RWPE2 (cell line): ENCODE measurements around the gene SH3RF2.

Experiments
- ATAC-seq: fragments of 200-7000 bp; cut with Tn5 transposase; 3 replicates; pipeline ENCODE4 v1.9.1; 2021; ENCODE audit warnings: low read depth
- DNase-seq: peaks from one replicate; pipeline ENCODE4 v3.0.0-alpha.2; 2020; ENCODE audit warnings: low spot score
- H3K27ac ChIP-seq: fragments of 450-650 bp; 2 replicates; pipeline ENCODE4 v1.5.1; 2017; ENCODE audit warnings: mild to moderate bottlenecking; ENCODE audit not compliant: poor library complexity, severe bottlenecking
- H3K27me3 ChIP-seq: fragments of 250-450 bp; sonication (Bioruptor Pico); 2 replicates; pipeline ENCODE4 v1.5.1; 2021; ENCODE audit warnings: mild to moderate bottlenecking, moderate library complexity; ENCODE audit not compliant: insufficient read depth, poor library complexity, severe bottlenecking
- H3K36me3 ChIP-seq: fragments of 250-450 bp; sonication (Bioruptor Pico); 2 replicates; pipeline ENCODE4 v1.5.1; 2020; ENCODE audit warnings: low read depth, mild to moderate bottlenecking, moderate library complexity
- H3K4me1 ChIP-seq: fragments of 250-450 bp; sonication (Bioruptor Pico); 2 replicates; pipeline ENCODE4 v1.5.1; 2021; ENCODE audit warnings: mild to moderate bottlenecking, moderate library complexity; ENCODE audit not compliant: insufficient read depth, poor library complexity, severe bottlenecking
- H3K4me3 ChIP-seq: fragments of 250-450 bp; sonication (Bioruptor Pico); 2 replicates; pipeline ENCODE4 v1.5.1; 2021; ENCODE audit warnings: mild to moderate bottlenecking, moderate library complexity; ENCODE audit not compliant: severe bottlenecking
- H3K9me3 ChIP-seq: fragments of 250-450 bp; sonication (Bioruptor Pico); 2 replicates; pipeline ENCODE4 v1.5.1; 2021; ENCODE audit warnings: mild to moderate bottlenecking, moderate library complexity; ENCODE audit not compliant: severe bottlenecking
- CTCF ChIP-seq: fragments of 450-650 bp; IDR thresholded peaks from one replicate; pipeline ENCODE4 v1.5.1; 2017; ENCODE audit warnings: mild to moderate bottlenecking, moderate library complexity; ENCODE audit not compliant: poor library complexity, severe bottlenecking

Gene SH3RF2

GRCh38 chr5:146073239-146073900 lies 137.0 kb downstream of the SH3RF2 start:
- no peak for ATAC-seq
- no peak for TF ChIP-seq CTCF
- no peak overlapping the region for H3K27ac ChIP-seq
- no peak for DNase-seq
- H3K4me3 ChIP-seq = no peak overlapping the region
- no peaks in the 10 kb centered on the region for H3K9me3 ChIP-seq
- no peaks in the 10 kb centered on the region for H3K27me3 ChIP-seq
- H3K36me3 ChIP-seq = no peaks in the 10 kb centered on the region
- peaks cover 6% of the 10 kb centered on the region for H3K4me1 ChIP-seq

- Histone ChIP-seq H3K36me3 (no peaks in the 10 kb centered on the region), H3K27me3 (no peaks in the 10 kb centered on the region), H3K9me3 (no peaks in the 10 kb centered on the region), H3K4me3 (no peak overlapping the region), H3K4me1 (peaks cover 6% of the 10 kb centered on the region), H3K27ac (no peak overlapping the region)
- no peak for ATAC-seq
- DNase-seq = no peak
- TF ChIP-seq CTCF = no peak
These were observed 139.7 kb downstream of the SH3RF2 start for GRCh38 chr5:146076028-146076427.

- ATAC-seq (no peak), DNase-seq (no peak)
- no peak overlapping the region for H3K27ac ChIP-seq
- no peaks in the 10 kb centered on the region for H3K27me3 ChIP-seq
- TF ChIP-seq CTCF = no peak
- no peak overlapping the region for H3K4me3 ChIP-seq
- H3K4me1 ChIP-seq = peaks cover 6% of the 10 kb centered on the region
- H3K36me3 ChIP-seq = no peaks in the 10 kb centered on the region
- no peaks in the 10 kb centered on the region for H3K9me3 ChIP-seq
These were observed 140.1 kb downstream of the SH3RF2 start for GRCh38 chr5:146076455-146076854.

- no peak overlapping the region for H3K4me3 ChIP-seq
- no peaks in the 10 kb centered on the region for H3K9me3 ChIP-seq
- DNase-seq = no peak
- no peak overlapping the region for H3K27ac ChIP-seq
- ATAC-seq = no peak; the same call in 2 of the 3 replicates
- H3K36me3 ChIP-seq = no peaks in the 10 kb centered on the region
- TF ChIP-seq CTCF = no peak
- H3K4me1 ChIP-seq = no peaks in the 10 kb centered on the region
- no peaks in the 10 kb centered on the region for H3K27me3 ChIP-seq
These were observed 142.2 kb downstream of the SH3RF2 start for GRCh38 chr5:146078566-146078965.

GRCh38 chr5:146079695-146080373 lies 143.5 kb downstream of the SH3RF2 start:
- H3K9me3 ChIP-seq = no peaks in the 10 kb centered on the region
- H3K4me3 ChIP-seq = no peak overlapping the region
- no peaks in the 10 kb centered on the region for H3K4me1 ChIP-seq
- no peak for TF ChIP-seq CTCF
- DNase-seq (no peak), ATAC-seq (peak; percentile 37; the same call in 1 of the 3 replicates)
- no peaks in the 10 kb centered on the region for H3K27me3 ChIP-seq
- H3K36me3 ChIP-seq = no peaks in the 10 kb centered on the region
- no peak overlapping the region for H3K27ac ChIP-seq
